Transverse colon (tissue), 4 donors: ENCODE measurements around the gene BLTP3A. TPM values are rescaled to one million over a fixed set of nuclear protein-coding genes. Genes with fewer than 3 reads are reported as not detected.
"Not testable (repeated sequence)": the region's sequence is repeated elsewhere in the genome, so short reads cannot be mapped to it uniquely, and the experiment has no call there.

Source experiments
- DNase-seq: peaks from one replicate; pipeline ENCODE4 v3.0.0-alpha.2; 2019
- H3K27ac ChIP-seq, 4 donors: fragments of 200-600 bp; sonication (generic); 2 replicates each; pipeline ENCODE4 v1.5.1; 2016 to 2018; ENCODE audit warnings: inconsistent platforms in 4 of 4
- H3K27me3 ChIP-seq: fragments of 200-600 bp; sonication (generic); 2 replicates; pipeline ENCODE4 v1.5.1; 2017; ENCODE audit warnings: inconsistent platforms
- H3K36me3 ChIP-seq, 4 donors: fragments of 200-600 bp; sonication (generic); 2 replicates each; pipeline ENCODE4 v1.5.1; 2017 to 2019; ENCODE audit warnings: inconsistent platforms in 4 of 4
- H3K4me1 ChIP-seq, 4 donors: fragments of 200-600 bp; sonication (generic); 2 replicates each; pipeline ENCODE4 v1.5.1; 2017 to 2020; ENCODE audit warnings: inconsistent platforms in 4 of 4
- H3K4me3 ChIP-seq, 4 donors: fragments of 200-600 bp; sonication (generic); 1 replicate in 1 of 4; 2 replicates in 3 of 4; pipeline versions ENCODE4 v1.5.1 to v1.6.1; 2017 to 2019; ENCODE audit warnings: inconsistent platforms in 4 of 4
- H3K9me3 ChIP-seq, 2 donors: fragments of 200-600 bp; sonication (generic); 2 replicates each; pipeline ENCODE4 v1.5.1; 2017 to 2019; ENCODE audit warnings: inconsistent platforms in 2 of 2
- EP300 ChIP-seq: sonication (generic); formaldehyde crosslinking; IDR thresholded peaks from one replicate; pipeline ENCODE4 v1.6.1; 2017; ENCODE audit warnings: antibody characterized with exemption, low read depth
- POLR2A ChIP-seq: fragments of 450-650 bp; IDR thresholded peaks from one replicate; pipeline ENCODE4 v1.6.1; 2016; ENCODE audit warnings: antibody characterized with exemption, mild to moderate bottlenecking, moderate library complexity
- POLR2AphosphoS5 ChIP-seq, 3 donors: sonication (generic); formaldehyde crosslinking; IDR thresholded peaks; one replicate each; pipeline ENCODE4 v1.6.1; 2016; ENCODE audit warnings: antibody characterized with exemption in 3 of 3
- WGBS, 2 donors: methylation state at CpG; one replicate each; pipeline ENCODE4 v1.1.5; 2018; ENCODE audit warnings: low coverage in 1 of 2; 5-methylcytosine and 5-hydroxymethylcytosine counted together
- in situ Hi-C, 4 donors: fragments of 200-750 bp; cut with MboI; loops; one replicate each; pipeline versions ENCODE4 v1.15.0 to v1.15.1; 2017; ENCODE audit warnings: low sequenced_read_pairs in 3 of 4, low pct_ligation_motif_present in 1 of 4, low pct_unique_long_range_greater_than_20kb in 1 of 4
- intact Hi-C: fragments of 100-400 bp; cut with DNase I; formaldehyde crosslinking; loops from one replicate; pipeline ENCODE4 v1.15.1; 2023; ENCODE audit warnings: low total_unique reads
- total RNA-seq, 4 donors: library from RNA; depleted of rRNA; stranded (reverse); fragments of >200 nt; gene quantifications; one replicate each; pipeline ENCODE4 v1.1.0, GENCODE V29; 2016
- TF ChIP-seq, protein P1 (sequence below), 5 experiments: fragments of 200-600 bp in 3 of 5; fragments of 450-650 bp in 2 of 5; sonication (generic) in 3 of 5; IDR thresholded peaks; 1 replicate in 2 of 5; 2 replicates in 3 of 5; pipeline ENCODE4 v1.5.1; 2016 to 2017; ENCODE audit warnings: antibody characterized with exemption in 5 of 5, inconsistent platforms in 3 of 5, mild to moderate bottlenecking in 2 of 5, moderate library complexity in 1 of 5

Gene BLTP3A
- total RNA-seq, 4 donors from 2014 or later, result 7.4 to 13.1 (median 9.9) TPM

DNA sequence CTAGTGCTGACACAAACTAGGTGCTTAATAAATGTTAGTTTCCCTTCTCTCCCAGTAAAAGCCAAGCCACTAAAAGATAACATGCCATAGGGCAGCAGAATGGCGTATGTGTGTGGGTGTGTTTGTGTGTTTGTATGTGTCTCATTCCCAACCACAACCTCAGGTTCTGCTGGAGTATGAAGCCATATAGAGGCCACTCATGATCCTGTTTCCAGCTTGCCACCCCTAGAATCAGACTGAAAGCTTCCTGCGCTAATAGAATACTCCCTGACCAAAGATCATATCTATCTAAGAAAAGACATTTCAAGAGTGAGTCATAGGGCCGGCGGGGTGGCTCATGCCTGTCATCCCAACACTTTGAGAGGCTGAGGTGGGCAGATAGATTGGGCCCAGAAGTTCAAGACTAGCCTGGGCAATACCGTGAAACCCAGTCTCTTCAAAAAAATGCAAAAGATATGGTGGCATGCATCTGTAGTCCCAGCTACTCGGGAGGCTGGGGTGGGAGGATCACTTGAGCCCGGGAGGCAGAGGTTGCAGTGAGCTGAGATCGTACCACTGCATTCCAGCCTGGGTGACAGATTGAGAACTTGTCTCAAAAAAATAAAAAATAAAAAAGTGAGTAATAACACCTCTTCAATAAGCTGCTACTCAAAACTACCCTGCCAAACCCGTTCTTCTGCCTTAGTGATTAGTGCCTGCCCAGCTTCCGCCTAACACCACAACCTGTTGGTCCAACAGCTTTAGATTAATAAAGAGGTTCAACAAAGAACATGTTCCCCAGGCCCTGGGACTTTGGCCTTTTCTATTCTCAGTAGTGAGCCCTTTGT, 46.4 kb upstream of the BLTP3A start:
- intact Hi-C loops, result no loop called here
- Histone ChIP-seq H3K27ac (peak overlapping the region; percentile 51 to 84 (median 60)), H3K4me1 (peaks cover 0 to 21% (median 7%) of the 10 kb centered on the region in 4 donors), H3K4me3 (no peak overlapping the region), H3K36me3 (no peaks in the 10 kb centered on the region), H3K27me3 (no peaks in the 10 kb centered on the region), H3K9me3 (no peaks in the 10 kb centered on the region)
- in situ Hi-C loops, result no loop called here
- DNase-seq, result peak; percentile 68
- TF ChIP-seq, protein P1, sequence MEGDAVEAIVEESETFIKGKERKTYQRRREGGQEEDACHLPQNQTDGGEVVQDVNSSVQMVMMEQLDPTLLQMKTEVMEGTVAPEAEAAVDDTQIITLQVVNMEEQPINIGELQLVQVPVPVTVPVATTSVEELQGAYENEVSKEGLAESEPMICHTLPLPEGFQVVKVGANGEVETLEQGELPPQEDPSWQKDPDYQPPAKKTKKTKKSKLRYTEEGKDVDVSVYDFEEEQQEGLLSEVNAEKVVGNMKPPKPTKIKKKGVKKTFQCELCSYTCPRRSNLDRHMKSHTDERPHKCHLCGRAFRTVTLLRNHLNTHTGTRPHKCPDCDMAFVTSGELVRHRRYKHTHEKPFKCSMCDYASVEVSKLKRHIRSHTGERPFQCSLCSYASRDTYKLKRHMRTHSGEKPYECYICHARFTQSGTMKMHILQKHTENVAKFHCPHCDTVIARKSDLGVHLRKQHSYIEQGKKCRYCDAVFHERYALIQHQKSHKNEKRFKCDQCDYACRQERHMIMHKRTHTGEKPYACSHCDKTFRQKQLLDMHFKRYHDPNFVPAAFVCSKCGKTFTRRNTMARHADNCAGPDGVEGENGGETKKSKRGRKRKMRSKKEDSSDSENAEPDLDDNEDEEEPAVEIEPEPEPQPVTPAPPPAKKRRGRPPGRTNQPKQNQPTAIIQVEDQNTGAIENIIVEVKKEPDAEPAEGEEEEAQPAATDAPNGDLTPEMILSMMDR (IDR thresholded peaks at IDR 0.05), result no peak
- no peak for TF ChIP-seq POLR2AphosphoS5 (IDR thresholded peaks at IDR 0.05)
- TF ChIP-seq POLR2A, result no peak
- TF ChIP-seq EP300, result no peak
- 48% methylated on average over 5 to 10 of the region's 10 CpGs for WGBS, 2 donors

DNA sequence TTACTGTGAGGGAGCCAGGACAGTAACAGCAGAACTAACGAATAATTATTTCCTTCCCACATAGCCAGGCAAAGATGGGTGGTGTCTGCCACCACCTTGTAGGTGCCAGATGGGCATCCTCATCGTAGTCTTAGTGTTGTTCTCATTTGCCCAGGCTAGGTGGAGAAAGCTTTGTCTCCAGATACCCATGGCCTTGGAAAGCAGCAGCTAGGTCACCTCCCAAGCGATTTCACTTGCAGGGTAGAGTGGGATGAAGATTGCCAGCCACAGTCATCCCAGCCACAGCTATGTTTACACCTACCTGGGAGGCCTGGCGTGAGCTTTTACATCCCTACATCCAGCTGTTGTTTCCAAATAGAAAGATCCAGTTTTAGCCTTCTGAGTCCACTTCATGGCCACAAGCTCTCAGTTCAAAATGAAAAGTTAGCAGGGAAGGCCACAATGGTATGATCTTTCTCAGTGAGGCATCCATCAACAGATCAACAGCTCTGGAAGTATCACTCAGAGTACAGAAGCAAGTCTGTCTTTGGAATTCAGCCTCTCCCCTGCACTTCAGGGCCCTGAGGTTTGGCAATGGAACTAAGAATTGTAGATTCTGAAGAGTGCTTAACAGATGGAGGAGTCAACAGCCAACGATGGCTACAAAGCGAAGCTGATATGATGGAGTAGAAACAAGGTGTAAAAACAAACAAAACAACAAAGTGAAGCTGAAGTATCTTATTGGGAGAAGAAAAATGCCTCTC, 45.6 kb upstream of the BLTP3A start:
- in situ Hi-C loops (no loop called here), intact Hi-C loops (no loop called here)
- Histone ChIP-seq H3K36me3 (no peaks in the 10 kb centered on the region), H3K27ac (peak overlapping the region; percentile 5 to 84 (median 59)), H3K9me3 (no peaks in the 10 kb centered on the region), H3K4me3 (no peak overlapping the region), H3K27me3 (no peaks in the 10 kb centered on the region), H3K4me1 (peaks cover 0 to 21% (median 7%) of the 10 kb centered on the region in 4 donors)
- 68 to 81% methylated on average over 3 to 6 of the region's 6 CpGs for WGBS, 2 donors
- TF ChIP-seq POLR2A, result no peak
- TF ChIP-seq, protein P1 (IDR thresholded peaks at IDR 0.05), result no peak
- no peak for TF ChIP-seq POLR2AphosphoS5 (IDR thresholded peaks at IDR 0.05)
- no peak for TF ChIP-seq EP300
- no peak for DNase-seq

DNA sequence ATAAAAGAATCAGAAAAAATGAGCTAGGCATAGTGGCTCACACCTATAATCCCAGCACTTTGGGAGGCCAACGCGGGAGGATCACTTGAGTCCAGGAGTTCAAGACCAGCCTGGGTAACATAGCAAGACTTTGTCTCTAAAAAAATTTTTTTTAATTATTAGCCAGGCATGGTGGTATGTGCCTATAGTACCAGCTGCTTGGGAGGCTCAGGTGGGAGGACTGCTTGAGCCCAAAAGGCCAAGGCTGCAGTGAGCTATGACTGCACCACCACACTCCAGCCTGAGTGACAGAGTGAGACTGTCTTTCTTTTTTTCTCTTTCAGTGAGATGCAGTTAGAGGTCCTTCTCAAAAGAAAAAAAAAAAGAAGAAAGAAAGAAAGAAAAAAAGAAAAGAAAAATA, 43.1 kb upstream of the BLTP3A start:
- in situ Hi-C loops (no loop called here), intact Hi-C loops (no loop called here)
- TF ChIP-seq POLR2AphosphoS5 (IDR thresholded peaks at IDR 0.05) (no peak), POLR2A (no peak), EP300 (no peak)
- TF ChIP-seq, protein P1 (IDR thresholded peaks at IDR 0.05), result no peak
- Histone ChIP-seq H3K36me3 (no peaks in the 10 kb centered on the region), H3K4me3 (no peak overlapping the region), H3K27me3 (no peaks in the 10 kb centered on the region), H3K9me3 (no peaks in the 10 kb centered on the region), H3K27ac (no peak overlapping the region), H3K4me1 (peaks cover 0 to 21% (median 7%) of the 10 kb centered on the region in 4 donors)
- DNase-seq, result no peak
- 98 to 100% methylated on average over 1 to 2 of the region's 2 CpGs for WGBS, 2 donors

DNA sequence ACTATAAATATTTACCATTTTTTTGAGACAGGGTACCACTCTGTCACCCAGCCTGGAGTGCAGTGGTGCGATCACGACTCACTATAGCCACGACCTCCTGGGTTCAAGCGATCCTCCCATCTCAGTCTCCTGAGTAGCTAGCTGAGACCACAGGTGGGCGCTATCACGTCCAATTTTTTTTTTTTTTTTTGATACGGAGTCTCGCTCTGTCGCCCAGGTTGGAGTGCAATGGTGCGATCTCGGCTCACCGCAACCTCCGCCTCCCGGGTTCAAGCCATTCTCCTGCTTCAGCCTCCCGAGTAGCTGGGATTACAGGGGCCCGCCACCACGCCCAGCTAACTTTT, 35.4 kb upstream of the BLTP3A start:
- H3K9me3 ChIP-seq, H3K36me3 ChIP-seq, intact Hi-C loops, DNase-seq, H3K27me3 ChIP-seq, in situ Hi-C loops: not testable (repeated sequence)
- Histone ChIP-seq H3K4me3 (peak overlapping the region; percentile 29 to 93 (median 66)), H3K27ac (peak overlapping the region; percentile 93 to 99 (median 95)), H3K4me1 (peaks cover 4 to 14% (median 7%) of the 10 kb centered on the region in 4 donors)
- TF ChIP-seq, protein P1 (IDR thresholded peaks at IDR 0.05), result peak in 4 of 5 experiments; percentile 43 to 81 (median 58)
- 46 to 52% methylated on average over 7 to 17 of the region's 17 CpGs for WGBS, 2 donors
